Thyroid gland (tissue), 4 donors: Measurements from ENCODE around the gene MAEA. TPM values are rescaled to one million over a fixed set of nuclear protein-coding genes. Genes with fewer than 3 reads are reported as not detected.

Source experiments
- DNase-seq, 2 donors: peaks; one replicate each; pipeline ENCODE4 v3.0.0-alpha.2; 2019
- H3K27ac ChIP-seq, 3 donors: fragments of 200-600 bp; sonication (generic); 1 replicate in 2 of 3; 2 replicates in 1 of 3; pipeline ENCODE4 v1.5.1; 2016 to 2019; ENCODE audit warnings: mild to moderate bottlenecking in 1 of 3, moderate library complexity in 1 of 3
- H3K27me3 ChIP-seq: fragments of 200-600 bp; sonication (generic); one replicate; pipeline ENCODE4 v1.5.1; 2019
- H3K36me3 ChIP-seq, 2 donors: fragments of 200-600 bp; sonication (generic); one replicate each; pipeline ENCODE4 v1.5.1; 2016 to 2019
- H3K4me1 ChIP-seq, 2 donors: fragments of 200-600 bp; sonication (generic); one replicate each; pipeline ENCODE4 v1.5.1; 2017 to 2019
- H3K4me3 ChIP-seq, 3 donors: fragments of 200-600 bp; sonication (generic); replicated peaks in 1 of 3; 1 replicate in 2 of 3; 2 replicates in 1 of 3; pipeline ENCODE4 v1.5.1; 2016; ENCODE audit warnings: mild to moderate bottlenecking in 1 of 3
- H3K9me3 ChIP-seq: fragments of 200-600 bp; sonication (generic); one replicate; pipeline ENCODE4 v1.5.1; 2017
- CTCF ChIP-seq, 6 experiments: fragments of 200-600 bp in 3 of 6; fragments of 450-650 bp in 3 of 6; sonication (generic) in 3 of 6; IDR thresholded peaks; one replicate each; pipeline ENCODE4 v1.5.1; 2016 to 2019; ENCODE audit warnings: antibody characterized with exemption in 6 of 6, mild to moderate bottlenecking in 2 of 6, inconsistent platforms in 1 of 6, moderate library complexity in 1 of 6
- POLR2A ChIP-seq, 2 donors: fragments of 450-650 bp; IDR thresholded peaks; one replicate each; pipeline ENCODE4 v1.6.1; 2017; ENCODE audit warnings: antibody characterized with exemption in 2 of 2, mild to moderate bottlenecking in 2 of 2, moderate library complexity in 1 of 2
- WGBS, 2 donors: methylation state at CpG; one replicate each; pipeline ENCODE4 v1.1.5; 2017; 5-methylcytosine and 5-hydroxymethylcytosine counted together
- intact Hi-C: fragments of 100-400 bp; cut with DNase I; formaldehyde crosslinking; loops from one replicate; pipeline ENCODE4 v1.15.1; 2023
- total RNA-seq, 4 donors: library from RNA; depleted of rRNA; stranded (reverse); fragments of >200 nt; gene quantifications; one replicate each; pipeline ENCODE4 v1.2.3, GENCODE V29; 2016

Gene MAEA
- total RNA-seq, 4 donors from 2014 or later, result 85.3 to 99.5 (median 87.3) TPM

- 91 to 92% methylated on average over 11 of the region's 11 CpGs for WGBS, 2 donors
- H3K4me1 ChIP-seq, result no peaks in the 10 kb centered on the region
- H3K36me3 ChIP-seq, result no peaks in the 10 kb centered on the region
- no peaks in the 10 kb centered on the region for H3K27me3 ChIP-seq
- no peak overlapping the region for H3K27ac ChIP-seq
- TF ChIP-seq CTCF (IDR thresholded peaks at IDR 0.05) (no peak), POLR2A (IDR thresholded peaks at IDR 0.05) (no peak)
- H3K4me3 ChIP-seq, result no peak overlapping the region
- no peaks in the 10 kb centered on the region for H3K9me3 ChIP-seq
- no peak for DNase-seq
- intact Hi-C loops, result no loop called here
Measured at GRCh38 chr4:1363513-1363912, 73.8 kb downstream of the MAEA start.

GRCh38 chr4:1364217-1364616 lies 74.5 kb downstream of the MAEA start:
- no peaks in the 10 kb centered on the region for H3K27me3 ChIP-seq
- TF ChIP-seq POLR2A (IDR thresholded peaks at IDR 0.05), result no peak
- TF ChIP-seq CTCF (IDR thresholded peaks at IDR 0.05), result no peak
- H3K9me3 ChIP-seq, result no peaks in the 10 kb centered on the region
- no peaks in the 10 kb centered on the region for H3K36me3 ChIP-seq
- H3K4me3 ChIP-seq, result no peak overlapping the region
- no peak overlapping the region for H3K27ac ChIP-seq
- peaks cover 0 to 3% of the 10 kb centered on the region in 2 donors for H3K4me1 ChIP-seq
- 91 to 94% methylated on average over 4 to 5 of the region's 18 CpGs for WGBS, 2 donors
- intact Hi-C loops, result no loop called here
- no peak for DNase-seq

GRCh38 chr4:1364748-1365147 lies 75.1 kb downstream of the MAEA start:
- no peaks in the 10 kb centered on the region for H3K9me3 ChIP-seq
- intact Hi-C loops, result no loop called here
- H3K27me3 ChIP-seq, result no peaks in the 10 kb centered on the region
- TF ChIP-seq POLR2A (IDR thresholded peaks at IDR 0.05), result no peak
- TF ChIP-seq CTCF (IDR thresholded peaks at IDR 0.05), result no peak
- 91 to 95% methylated on average over 11 to 13 of the region's 13 CpGs for WGBS, 2 donors
- H3K27ac ChIP-seq, result no peak overlapping the region
- H3K4me1 ChIP-seq, result peaks cover 0 to 3% of the 10 kb centered on the region in 2 donors
- no peak overlapping the region for H3K4me3 ChIP-seq
- DNase-seq, result no peak
- H3K36me3 ChIP-seq, result no peaks in the 10 kb centered on the region

GRCh38 chr4:1365271-1366178 lies 75.8 kb downstream of the MAEA start:
- DNase-seq, result peak; percentile 20 to 84
- Histone ChIP-seq H3K27me3 (no peaks in the 10 kb centered on the region), H3K4me1 (peaks cover 0 to 8% of the 10 kb centered on the region in 2 donors), H3K27ac (no peak overlapping the region), H3K9me3 (no peaks in the 10 kb centered on the region), H3K36me3 (no peaks in the 10 kb centered on the region), H3K4me3 (no peak overlapping the region)
- intact Hi-C loops, result no loop called here
- TF ChIP-seq POLR2A (IDR thresholded peaks at IDR 0.05) (no peak), CTCF (IDR thresholded peaks at IDR 0.05) (no peak)
- 65 to 85% methylated on average over 18 of the region's 25 CpGs for WGBS, 2 donors
